ENCODE results near the gene GPRC5C. TPM values are rescaled to one million over a fixed set of nuclear protein-coding genes. Genes with fewer than 3 reads are reported as not detected.

GPRC5C gene
- total and polyA plus RNA-seq, 2 of the 13 experiments (the other 11 are each of a cell fraction or from before 2014, with no cell fraction given): 85.6 to 300 TPM

DNA sequence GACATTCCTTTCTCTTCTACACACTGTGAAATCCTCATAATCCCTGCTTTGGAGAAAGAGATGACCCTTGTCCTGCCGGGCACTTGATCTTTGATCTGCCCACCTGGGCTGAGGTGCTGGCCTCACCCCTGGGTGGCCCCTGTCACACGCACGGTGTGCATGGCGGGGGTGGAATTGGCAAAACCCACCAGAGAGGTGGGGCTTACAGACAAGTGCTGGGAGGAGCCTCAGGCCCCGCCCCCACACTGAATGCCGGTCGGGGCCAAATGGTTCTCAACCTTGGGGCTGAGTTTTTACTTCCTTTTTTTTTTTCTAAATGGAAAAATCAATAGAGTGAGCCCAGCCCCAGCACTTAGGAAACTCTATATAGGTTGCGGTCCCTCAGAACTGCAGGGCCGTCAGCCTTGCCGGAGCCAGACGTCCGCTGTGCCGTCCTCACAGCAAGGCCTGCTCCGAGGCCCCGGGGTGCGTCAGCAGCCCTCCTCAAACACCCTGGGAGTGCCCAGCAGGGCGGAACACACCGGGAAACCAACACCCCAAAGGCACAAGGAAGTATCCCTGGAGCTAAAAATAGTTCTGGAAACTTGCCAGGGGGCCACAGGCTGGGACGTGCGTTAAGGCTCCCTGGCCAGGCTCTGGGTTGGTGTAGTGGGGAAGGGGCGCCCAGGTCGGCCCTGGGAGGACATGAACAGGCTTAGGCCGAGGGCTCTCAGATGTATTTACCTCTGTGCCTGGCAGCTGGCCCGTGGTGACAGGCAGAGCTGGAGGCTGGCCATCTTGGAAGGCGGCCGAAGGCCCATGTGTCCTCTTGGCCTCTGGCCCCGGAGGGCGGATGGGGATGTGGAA is 11.0 kb downstream of the GPRC5C start:
- Histone ChIP-seq H3K79me2 (ENCODE audit: insufficient read depth, low read length) (peaks cover 19% of the 10 kb centered on the region), H3K27ac (ENCODE audit: extremely low read length, insufficient read depth, low read length) (peak overlapping the region; percentile 96), H3K4me3 (replicated peaks in 1 of 3; ENCODE audit: insufficient read depth in 1 of 3, low read depth in 2 of 3, low read length in 3 of 3) (peak overlapping the region; percentile 33 to 72 (median 41)), H4K20me1 (ENCODE audit: insufficient read depth, low read length) (peaks cover 18% of the 10 kb centered on the region), H3K9me3 (ENCODE audit: low read length) (no peaks in the 10 kb centered on the region), H3K4me2 (ENCODE audit: low read depth, low read length) (peak overlapping the region; percentile 91), H3K9ac (ENCODE audit: insufficient read depth, low read depth, low read length) (peak overlapping the region; percentile 82), H3K27me3 (ENCODE audit: control insufficient read depth in 1 of 2, insufficient read depth in 2 of 2, low read length in 2 of 2) (no peaks in the 10 kb centered on the region), H3K36me3 (replicated peaks in 1 of 2; ENCODE audit: control insufficient read depth in 1 of 2, insufficient read depth in 2 of 2, low read length in 2 of 2) (peaks cover 38 to 62% of the 10 kb centered on the region in 2 experiments), H3K4me1 (ENCODE audit: insufficient read depth, low read length) (peaks cover 37% of the 10 kb centered on the region), H2AFZ (ENCODE audit: low read length) (no peak overlapping the region)
- in situ Hi-C loops (cut with HindIII; ENCODE audit: extremely low pct_ligation_motif_present, low pct_unique_long_range_greater_than_20kb): loop anchor here (25.0 kb wide), 2 partner anchors 656 to 1156 kb away; no protein-coding TSS in a partner anchor
- ATAC-seq (peak; percentile 94), FAIRE-seq (peak; percentile 84), DNase-seq (ENCODE audit: low spot score) (peak; percentile 95)
- CTCF ChIA-PET (ENCODE audit: low intra/inter-chr PET ratio, low total read pairs): no interaction called here
- WGBS (ENCODE audit: low lambda C conversion rate): 4% methylated on average over 27 of the region's 28 CpGs
- intact Hi-C loops (cut with micrococcal nuclease; ENCODE audit: unreplicated experiment): loop anchor here (1.0 to 2.0 kb wide), 3 partner anchors 10 to 14 kb away; no protein-coding TSS in a partner anchor
- no TSS peak for BruUV-seq (replicated peaks)
- POLR2A ChIA-PET: interaction anchor here (0.6 to 5.6 kb wide), 14 partner anchors 9 to 430 kb away, joined by 3 to 126 read pairs (median 5); partner anchors contain the start of genes FDXR and RAB37
- no peak; the same call in 1 of the 2 replicates for TF ChIP-seq NFYB (CRISPR knock-in tag; IDR thresholded peaks at IDR 0.05)
- TF ChIP-seq, protein P1, sequence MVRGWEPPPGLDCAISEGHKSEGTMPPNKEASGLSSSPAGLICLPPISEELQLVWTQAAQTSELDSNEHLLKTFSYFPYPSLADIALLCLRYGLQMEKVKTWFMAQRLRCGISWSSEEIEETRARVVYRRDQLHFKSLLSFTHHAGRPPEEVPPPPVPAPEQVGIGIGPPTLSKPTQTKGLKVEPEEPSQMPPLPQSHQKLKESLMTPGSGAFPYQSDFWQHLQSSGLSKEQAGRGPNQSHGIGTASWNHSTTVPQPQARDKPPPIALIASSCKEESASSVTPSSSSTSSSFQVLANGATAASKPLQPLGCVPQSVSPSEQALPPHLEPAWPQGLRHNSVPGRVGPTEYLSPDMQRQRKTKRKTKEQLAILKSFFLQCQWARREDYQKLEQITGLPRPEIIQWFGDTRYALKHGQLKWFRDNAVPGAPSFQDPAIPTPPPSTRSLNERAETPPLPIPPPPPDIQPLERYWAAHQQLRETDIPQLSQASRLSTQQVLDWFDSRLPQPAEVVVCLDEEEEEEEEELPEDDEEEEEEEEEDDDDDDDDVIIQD (CRISPR knock-in tag; IDR thresholded peaks at IDR 0.05; ENCODE audit: low read depth): peak; percentile 87
- no peak for TF ChIP-seq ZNF546 (CRISPR knock-in tag; conservative IDR thresholded peaks at IDR 0.05)
- TF ChIP-seq MED13 (CRISPR knock-in tag; IDR thresholded peaks at IDR 0.05): no peak
- no peak for TF ChIP-seq ATRX (CRISPR knock-in tag; IDR thresholded peaks at IDR 0.05; ENCODE audit: borderline replicate concordance)
- TF ChIP-seq ZNF768 (CRISPR knock-in tag; IDR thresholded peaks at IDR 0.05): peak; percentile 64; the same call in 1 of the 2 replicates
- TF ChIP-seq KDM2A (CRISPR knock-in tag; IDR thresholded peaks at IDR 0.05; ENCODE audit: borderline replicate concordance, low read depth): peak; percentile 98
- TF ChIP-seq, protein P2, sequence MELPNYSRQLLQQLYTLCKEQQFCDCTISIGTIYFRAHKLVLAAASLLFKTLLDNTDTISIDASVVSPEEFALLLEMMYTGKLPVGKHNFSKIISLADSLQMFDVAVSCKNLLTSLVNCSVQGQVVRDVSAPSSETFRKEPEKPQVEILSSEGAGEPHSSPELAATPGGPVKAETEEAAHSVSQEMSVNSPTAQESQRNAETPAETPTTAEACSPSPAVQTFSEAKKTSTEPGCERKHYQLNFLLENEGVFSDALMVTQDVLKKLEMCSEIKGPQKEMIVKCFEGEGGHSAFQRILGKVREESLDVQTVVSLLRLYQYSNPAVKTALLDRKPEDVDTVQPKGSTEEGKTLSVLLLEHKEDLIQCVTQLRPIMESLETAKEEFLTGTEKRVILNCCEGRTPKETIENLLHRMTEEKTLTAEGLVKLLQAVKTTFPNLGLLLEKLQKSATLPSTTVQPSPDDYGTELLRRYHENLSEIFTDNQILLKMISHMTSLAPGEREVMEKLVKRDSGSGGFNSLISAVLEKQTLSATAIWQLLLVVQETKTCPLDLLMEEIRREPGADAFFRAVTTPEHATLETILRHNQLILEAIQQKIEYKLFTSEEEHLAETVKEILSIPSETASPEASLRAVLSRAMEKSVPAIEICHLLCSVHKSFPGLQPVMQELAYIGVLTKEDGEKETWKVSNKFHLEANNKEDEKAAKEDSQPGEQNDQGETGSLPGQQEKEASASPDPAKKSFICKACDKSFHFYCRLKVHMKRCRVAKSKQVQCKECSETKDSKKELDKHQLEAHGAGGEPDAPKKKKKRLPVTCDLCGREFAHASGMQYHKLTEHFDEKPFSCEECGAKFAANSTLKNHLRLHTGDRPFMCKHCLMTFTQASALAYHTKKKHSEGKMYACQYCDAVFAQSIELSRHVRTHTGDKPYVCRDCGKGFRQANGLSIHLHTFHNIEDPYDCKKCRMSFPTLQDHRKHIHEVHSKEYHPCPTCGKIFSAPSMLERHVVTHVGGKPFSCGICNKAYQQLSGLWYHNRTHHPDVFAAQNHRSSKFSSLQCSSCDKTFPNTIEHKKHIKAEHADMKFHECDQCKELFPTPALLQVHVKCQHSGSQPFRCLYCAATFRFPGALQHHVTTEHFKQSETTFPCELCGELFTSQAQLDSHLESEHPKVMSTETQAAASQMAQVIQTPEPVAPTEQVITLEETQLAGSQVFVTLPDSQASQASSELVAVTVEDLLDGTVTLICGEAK (IDR thresholded peaks at IDR 0.05): no peak
- TF ChIP-seq, protein P2 (CRISPR knock-in tag; IDR thresholded peaks at IDR 0.05): peak; percentile 73
- TF ChIP-seq, protein P3, sequence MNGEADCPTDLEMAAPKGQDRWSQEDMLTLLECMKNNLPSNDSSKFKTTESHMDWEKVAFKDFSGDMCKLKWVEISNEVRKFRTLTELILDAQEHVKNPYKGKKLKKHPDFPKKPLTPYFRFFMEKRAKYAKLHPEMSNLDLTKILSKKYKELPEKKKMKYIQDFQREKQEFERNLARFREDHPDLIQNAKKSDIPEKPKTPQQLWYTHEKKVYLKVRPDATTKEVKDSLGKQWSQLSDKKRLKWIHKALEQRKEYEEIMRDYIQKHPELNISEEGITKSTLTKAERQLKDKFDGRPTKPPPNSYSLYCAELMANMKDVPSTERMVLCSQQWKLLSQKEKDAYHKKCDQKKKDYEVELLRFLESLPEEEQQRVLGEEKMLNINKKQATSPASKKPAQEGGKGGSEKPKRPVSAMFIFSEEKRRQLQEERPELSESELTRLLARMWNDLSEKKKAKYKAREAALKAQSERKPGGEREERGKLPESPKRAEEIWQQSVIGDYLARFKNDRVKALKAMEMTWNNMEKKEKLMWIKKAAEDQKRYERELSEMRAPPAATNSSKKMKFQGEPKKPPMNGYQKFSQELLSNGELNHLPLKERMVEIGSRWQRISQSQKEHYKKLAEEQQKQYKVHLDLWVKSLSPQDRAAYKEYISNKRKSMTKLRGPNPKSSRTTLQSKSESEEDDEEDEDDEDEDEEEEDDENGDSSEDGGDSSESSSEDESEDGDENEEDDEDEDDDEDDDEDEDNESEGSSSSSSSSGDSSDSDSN (CRISPR knock-in tag; IDR thresholded peaks at IDR 0.05): peak; percentile 96

All from HepG2 (cell line).